Measurements from ENCODE around the gene CDR2L. TPM values are rescaled to one million over a fixed set of nuclear protein-coding genes. Genes with fewer than 3 reads are reported as not detected.
A peak's percentile ranks its signal among the peaks of the same experiment; 100 is the strongest.
"Not testable (repeated sequence)": the region's sequence is repeated elsewhere in the genome, so short reads cannot be mapped to it uniquely, and the experiment has no call there.

Gene CDR2L
- total RNA-seq, 2 experiments from 2014 or later: 0.11 to 0.14 TPM

- Mint-ChIP-seq H3K4me1 (peaks cover 9% of the 10 kb centered on the region), H3K27me3 (peaks cover 53% of the 10 kb centered on the region), H3K4me3 (no peak overlapping the region), H3K36me3 (no peaks in the 10 kb centered on the region), H3K9me3 (no peaks in the 10 kb centered on the region), H3K27ac (no peak overlapping the region)
- no peak for ATAC-seq (ENCODE audit: low read depth)
- POLR2A ChIA-PET: no interaction called here
- DNase-seq: no peak
Observed at GRCh38 chr17:74979408-74980146, 7.9 kb upstream of the CDR2L start.

GRCh38 chr17:74981318-74981978, 6.0 kb upstream of the CDR2L start:
- Mint-ChIP-seq H3K4me3 (peak overlapping the region; percentile 87), H3K27ac (peak overlapping the region; percentile 66), H3K9me3 (no peaks in the 10 kb centered on the region), H3K36me3 (no peaks in the 10 kb centered on the region), H3K27me3 (peaks cover 57% of the 10 kb centered on the region), H3K4me1 (peaks cover 9% of the 10 kb centered on the region)
- ATAC-seq (ENCODE audit: low read depth) (peak; percentile 9), DNase-seq (no peak)
- POLR2A ChIA-PET: no interaction called here

GRCh38 chr17:74981979-74982662, 5.3 kb upstream of the CDR2L start:
- H3K4me1 Mint-ChIP-seq: peaks cover 13% of the 10 kb centered on the region
- H3K27me3 Mint-ChIP-seq: peaks cover 63% of the 10 kb centered on the region
- H3K9me3 Mint-ChIP-seq: no peaks in the 10 kb centered on the region
- POLR2A ChIA-PET: interaction anchor here (2.1 kb wide), 1 partner anchor 30 kb away, joined by 8 read pairs; no protein-coding TSS in a partner anchor
- H3K4me3 Mint-ChIP-seq: peak overlapping the region; percentile 87
- ATAC-seq (ENCODE audit: low read depth) (peak; percentile 90), DNase-seq (peak; percentile 84)
- no peaks in the 10 kb centered on the region for H3K36me3 Mint-ChIP-seq
- H3K27ac Mint-ChIP-seq: peak overlapping the region; percentile 66

- H3K36me3 Mint-ChIP-seq; H3K9me3 Mint-ChIP-seq; DNase-seq; H3K4me3 Mint-ChIP-seq; ATAC-seq (ENCODE audit: low read depth); H3K27ac Mint-ChIP-seq: not testable (repeated sequence)
- Mint-ChIP-seq H3K4me1 (peaks cover 16% of the 10 kb centered on the region), H3K27me3 (peaks cover 65% of the 10 kb centered on the region)
- POLR2A ChIA-PET: interaction anchor here (2.1 kb wide), 1 partner anchor 29 kb away, joined by 8 read pairs; no protein-coding TSS in a partner anchor
Observed at GRCh38 chr17:74982663-74983313, 4.6 kb upstream of the CDR2L start.

GRCh38 chr17:74986206-74986576, 1.2 kb upstream of the CDR2L start:
- H3K27ac Mint-ChIP-seq: no peak overlapping the region
- H3K9me3 Mint-ChIP-seq: no peaks in the 10 kb centered on the region
- peaks cover 18% of the 10 kb centered on the region for H3K4me1 Mint-ChIP-seq
- ATAC-seq (ENCODE audit: low read depth) (no peak), DNase-seq (no peak)
- POLR2A ChIA-PET: no interaction called here
- peaks cover 69% of the 10 kb centered on the region for H3K27me3 Mint-ChIP-seq
- no peak overlapping the region for H3K4me3 Mint-ChIP-seq
- no peaks in the 10 kb centered on the region for H3K36me3 Mint-ChIP-seq

GRCh38 chr17:74987909-74988711, 678 bp downstream of the CDR2L start:
- POLR2A ChIA-PET: interaction anchor here (0.7 to 4.0 kb wide), 5 partner anchors 16 to 100 kb away, joined by 3 to 19 read pairs (median 3); partner anchors contain the start of genes MRPL58 and SLC16A5
- ATAC-seq (ENCODE audit: low read depth) (peak; percentile 58), DNase-seq (peak; percentile 54)
- no peak overlapping the region for H3K27ac Mint-ChIP-seq
- peaks cover 60% of the 10 kb centered on the region for H3K27me3 Mint-ChIP-seq
- peak overlapping the region; percentile 66 for H3K4me3 Mint-ChIP-seq
- peaks cover 13% of the 10 kb centered on the region for H3K4me1 Mint-ChIP-seq
- H3K9me3 Mint-ChIP-seq: no peaks in the 10 kb centered on the region
- no peaks in the 10 kb centered on the region for H3K36me3 Mint-ChIP-seq

GRCh38 chr17:74990581-74991105, 3.2 kb downstream of the CDR2L start:
- ATAC-seq (ENCODE audit: low read depth): no peak
- H3K36me3 Mint-ChIP-seq: no peaks in the 10 kb centered on the region
- H3K27ac Mint-ChIP-seq: no peak overlapping the region
- no peaks in the 10 kb centered on the region for H3K9me3 Mint-ChIP-seq
- no peak for DNase-seq
- H3K4me3 Mint-ChIP-seq: no peak overlapping the region
- peaks cover 13% of the 10 kb centered on the region for H3K4me1 Mint-ChIP-seq
- H3K27me3 Mint-ChIP-seq: peaks cover 40% of the 10 kb centered on the region
- POLR2A ChIA-PET: interaction anchor here (4.0 kb wide), 1 partner anchor 22 kb away, joined by 19 read pairs; the partner anchor contains the start of gene MRPL58

- peak overlapping the region; percentile 5 for H3K27ac Mint-ChIP-seq
- H3K27me3 Mint-ChIP-seq: peaks cover 28% of the 10 kb centered on the region
- H3K9me3 Mint-ChIP-seq: no peaks in the 10 kb centered on the region
Observed at GRCh38 chr17:74992223-74992622, 4.8 kb downstream of the CDR2L start.

GRCh38 chr17:74994440-74994839, 7.0 kb downstream of the CDR2L start:
- peaks cover 13% of the 10 kb centered on the region for H3K27me3 Mint-ChIP-seq
- H3K9me3 Mint-ChIP-seq: no peaks in the 10 kb centered on the region
- ATAC-seq (ENCODE audit: low read depth) (no peak), DNase-seq (no peak)
- no peak overlapping the region for H3K27ac Mint-ChIP-seq
- POLR2A ChIA-PET: no interaction called here
- no peak overlapping the region for H3K4me3 Mint-ChIP-seq
- H3K4me1 Mint-ChIP-seq: peaks cover 12% of the 10 kb centered on the region
- no peaks in the 10 kb centered on the region for H3K36me3 Mint-ChIP-seq

More at GRCh38 chr17:74992223-74992622, 4.8 kb downstream of the CDR2L start:
- H3K4me3 Mint-ChIP-seq: no peak overlapping the region
- H3K4me1 Mint-ChIP-seq: peaks cover 8% of the 10 kb centered on the region
- ATAC-seq (ENCODE audit: low read depth): no peak
- no peaks in the 10 kb centered on the region for H3K36me3 Mint-ChIP-seq
- POLR2A ChIA-PET: interaction anchor here (0.8 kb wide), 1 partner anchor 20 kb away, joined by 4 read pairs; the partner anchor contains the start of gene MRPL58
- no peak for DNase-seq

GRCh38 chr17:74995847-74996246, 8.4 kb downstream of the CDR2L start:
- no peaks in the 10 kb centered on the region for H3K36me3 Mint-ChIP-seq
- H3K4me3 Mint-ChIP-seq: no peak overlapping the region
- H3K27me3 Mint-ChIP-seq: peaks cover 6% of the 10 kb centered on the region
- DNase-seq (no peak), ATAC-seq (ENCODE audit: low read depth) (no peak)
- H3K9me3 Mint-ChIP-seq: no peaks in the 10 kb centered on the region
- peaks cover 8% of the 10 kb centered on the region for H3K4me1 Mint-ChIP-seq
- POLR2A ChIA-PET: interaction anchor here (1.5 kb wide), 1 partner anchor 17 kb away, joined by 4 read pairs; the partner anchor contains the start of gene MRPL58
- no peak overlapping the region for H3K27ac Mint-ChIP-seq

- Mint-ChIP-seq H3K27ac (no peak overlapping the region), H3K27me3 (peaks cover 4% of the 10 kb centered on the region), H3K4me3 (no peak overlapping the region), H3K36me3 (no peaks in the 10 kb centered on the region), H3K4me1 (peaks cover 10% of the 10 kb centered on the region), H3K9me3 (no peaks in the 10 kb centered on the region)
- POLR2A ChIA-PET: interaction anchor here (3.6 kb wide), 1 partner anchor 13 kb away, joined by 15 read pairs; the partner anchor contains the start of gene MRPL58
- no peak for DNase-seq
- ATAC-seq (ENCODE audit: low read depth): peak; percentile 36
Observed at GRCh38 chr17:74998783-74999182, 11.4 kb downstream of the CDR2L start.

- no peaks in the 10 kb centered on the region for H3K9me3 Mint-ChIP-seq
- no peak overlapping the region for H3K4me3 Mint-ChIP-seq
- peaks cover 4% of the 10 kb centered on the region for H3K27me3 Mint-ChIP-seq
- no peaks in the 10 kb centered on the region for H3K36me3 Mint-ChIP-seq
- POLR2A ChIA-PET: interaction anchor here (3.6 kb wide), 1 partner anchor 12 kb away, joined by 15 read pairs; the partner anchor contains the start of gene MRPL58
- H3K4me1 Mint-ChIP-seq: peaks cover 10% of the 10 kb centered on the region
- no peak for DNase-seq
- H3K27ac Mint-ChIP-seq: no peak overlapping the region
- ATAC-seq (ENCODE audit: low read depth): no peak
Observed at GRCh38 chr17:74999523-74999922, 12.1 kb downstream of the CDR2L start.
